ENCODE data around the gene MYL6B. TPM values are rescaled to one million over a fixed set of nuclear protein-coding genes. Genes with fewer than 3 reads are reported as not detected.

The MYL6B gene
- total RNA-seq, 1 donor from 2014 or later, result 75.0 TPM

DNA sequence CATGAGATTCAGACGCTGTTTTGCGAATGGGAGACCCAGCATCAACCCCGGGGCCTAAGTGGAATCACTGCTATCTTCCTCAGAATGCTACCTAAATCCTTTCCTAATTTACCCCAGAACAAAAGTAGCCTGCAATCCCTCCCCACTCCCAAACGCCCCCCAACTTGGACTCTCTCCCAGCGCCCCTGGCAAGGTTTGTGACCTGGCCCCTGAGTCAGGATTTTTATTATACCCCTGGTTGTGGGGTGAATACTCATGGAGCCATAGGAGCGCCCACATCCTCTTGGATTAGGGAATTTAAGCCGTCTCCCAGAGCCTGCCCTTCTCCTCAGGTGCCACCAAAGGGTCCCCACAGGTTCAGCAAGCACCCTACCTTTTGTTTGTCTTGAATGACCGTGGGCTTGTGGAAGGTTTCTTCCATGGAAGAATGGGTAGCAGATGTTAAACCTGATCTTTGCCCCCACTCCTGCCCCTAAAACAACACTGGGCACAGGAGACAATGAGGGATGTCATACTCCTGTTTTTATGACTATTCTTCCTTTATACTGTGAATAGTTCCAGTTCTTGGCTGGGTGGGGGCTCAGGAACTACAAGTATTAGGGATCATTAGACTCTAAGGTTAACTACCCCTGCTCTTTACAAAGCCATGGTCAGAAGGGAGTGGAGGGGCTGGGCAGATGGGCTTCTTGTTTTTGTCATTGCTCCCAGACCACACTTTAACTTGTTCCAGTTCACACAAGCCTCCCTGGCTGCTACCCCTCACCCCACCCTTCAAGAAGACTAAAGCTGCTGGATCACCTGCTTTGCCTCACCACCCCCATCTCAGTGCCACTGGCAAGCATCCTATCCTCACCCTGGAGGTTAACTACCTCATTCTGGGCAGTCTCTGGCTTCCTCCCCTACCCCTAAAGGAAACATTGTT, 630 bp downstream of the MYL6B start:
- no peak for DNase-seq (ENCODE audit: low read depth in 2 of 2)

DNA sequence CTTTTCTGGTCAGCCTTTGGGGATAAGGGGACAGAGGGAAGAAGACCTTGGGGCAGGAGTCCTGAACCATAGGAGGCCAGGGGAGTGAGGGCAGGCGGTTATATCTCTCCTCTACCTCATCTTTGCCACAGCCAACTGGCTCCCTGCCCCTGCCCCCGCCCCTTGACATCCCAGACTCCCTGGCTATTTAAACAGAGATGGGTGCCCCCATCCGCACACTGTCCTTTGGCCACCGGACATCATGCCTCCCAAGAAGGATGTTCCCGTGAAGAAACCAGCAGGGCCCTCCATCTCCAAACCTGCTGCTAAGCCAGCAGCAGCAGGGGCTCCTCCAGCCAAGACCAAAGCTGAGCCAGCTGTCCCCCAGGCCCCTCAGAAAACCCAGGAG, 1.3 kb downstream of the MYL6B start:
- DNase-seq (ENCODE audit: low read depth in 2 of 2), result no peak

DNA sequence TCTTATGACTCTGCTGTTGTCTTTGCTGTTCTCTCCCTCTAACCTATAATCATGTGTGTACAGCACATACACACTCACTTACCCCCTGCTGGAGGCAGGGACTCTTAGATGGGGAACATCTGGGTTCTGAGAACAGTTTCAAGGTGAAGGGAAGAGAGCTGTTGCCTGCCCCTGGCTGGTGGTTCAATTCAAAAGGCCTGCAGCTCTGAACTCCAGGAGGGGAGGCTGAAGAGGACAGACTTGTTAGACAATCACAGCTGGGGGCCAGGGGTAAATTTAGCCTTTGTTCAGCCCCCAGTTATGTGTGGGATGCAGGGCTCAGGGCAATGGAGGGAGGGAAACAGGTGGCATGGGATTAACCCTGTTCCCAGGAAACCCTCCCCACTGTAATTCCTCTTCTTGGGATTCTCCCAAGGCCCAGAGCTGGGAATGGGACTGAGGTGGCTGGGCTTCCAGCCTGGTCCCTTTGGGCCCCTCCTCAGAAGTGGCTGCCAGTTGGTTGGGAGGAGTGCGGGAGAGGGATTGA, 1.9 kb downstream of the MYL6B start:
- DNase-seq (ENCODE audit: low read depth in 2 of 2), result no peak

DNA sequence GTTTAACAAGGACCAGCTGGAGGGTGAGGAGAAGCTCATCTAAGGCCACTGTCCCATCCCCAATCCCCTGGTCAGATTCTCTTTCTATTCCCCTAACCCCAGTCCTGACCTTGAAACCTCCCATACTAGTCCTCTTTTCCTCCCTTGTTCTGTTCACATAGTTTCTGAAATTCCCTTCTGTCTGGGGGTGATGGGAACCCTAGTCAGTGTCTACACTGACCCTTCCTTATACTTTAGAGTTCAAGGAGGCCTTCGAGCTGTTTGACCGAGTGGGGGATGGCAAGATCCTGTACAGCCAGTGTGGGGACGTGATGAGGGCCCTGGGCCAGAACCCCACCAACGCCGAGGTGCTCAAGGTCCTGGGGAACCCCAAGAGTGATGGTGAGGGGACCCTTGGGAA, 2.4 kb downstream of the MYL6B start:
- DNase-seq (ENCODE audit: low read depth in 2 of 2), result no peak

DNA sequence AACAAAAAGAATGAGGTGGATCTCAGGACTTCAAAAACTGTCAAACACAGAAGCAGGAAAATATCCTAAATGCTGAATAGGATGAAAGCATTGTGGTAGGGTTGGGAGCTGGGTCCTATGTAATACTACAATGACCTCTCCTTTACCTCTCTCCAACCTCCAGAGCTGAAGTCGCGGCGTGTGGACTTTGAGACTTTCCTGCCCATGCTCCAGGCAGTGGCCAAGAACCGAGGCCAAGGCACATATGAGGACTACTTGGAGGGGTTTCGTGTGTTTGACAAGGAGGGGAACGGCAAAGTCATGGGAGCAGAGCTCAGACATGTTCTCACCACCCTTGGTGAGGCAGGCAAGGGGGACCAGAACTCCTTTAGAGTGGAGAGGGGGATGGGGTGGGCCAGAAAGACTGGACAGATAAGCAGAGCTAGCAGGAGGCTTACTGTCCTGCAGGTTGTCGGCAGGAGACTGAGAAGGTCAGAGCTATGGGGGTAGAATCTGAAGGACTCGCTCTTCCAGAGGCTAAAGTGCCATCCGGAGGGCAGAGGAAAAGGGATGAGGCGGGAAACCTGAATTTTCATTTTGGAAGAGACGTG, 3.0 kb downstream of the MYL6B start:
- DNase-seq (ENCODE audit: low read depth in 2 of 2), result no peak

DNA sequence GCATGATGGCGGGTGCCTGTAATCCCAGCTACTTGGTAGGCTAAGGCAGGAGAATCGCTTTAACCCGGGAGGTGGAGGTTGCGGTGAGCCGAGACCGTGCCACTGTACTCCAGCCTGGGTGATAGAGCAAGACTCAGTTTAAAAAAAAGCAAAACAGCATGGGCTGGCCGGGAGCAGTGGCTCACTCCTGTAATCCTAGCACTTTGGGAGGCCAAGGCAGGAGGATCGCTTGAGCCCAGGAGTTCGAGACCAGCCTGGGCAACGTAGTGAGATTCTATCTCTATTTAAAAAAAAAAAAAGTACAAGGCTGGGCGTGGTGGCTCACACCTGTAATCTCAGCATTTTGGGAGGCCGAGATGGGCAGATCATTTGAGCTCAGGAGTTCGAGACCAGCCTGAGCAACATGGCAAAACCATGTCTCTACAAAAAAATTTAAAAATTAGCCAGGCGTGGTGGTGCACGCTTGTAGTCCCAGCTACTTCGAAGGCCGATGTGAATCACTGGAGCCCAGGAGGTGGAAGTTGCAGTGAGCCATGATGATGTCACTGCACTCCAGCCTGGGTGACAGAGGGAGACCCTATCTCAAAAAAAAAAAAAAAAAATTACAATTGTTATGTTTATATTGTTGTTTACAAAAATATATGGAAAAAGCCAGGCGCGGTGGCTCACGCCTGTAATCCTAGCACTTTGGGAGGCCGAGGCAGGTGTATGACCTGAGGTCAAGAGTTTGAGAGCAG, 4.2 kb downstream of the MYL6B start:
- DNase-seq (ENCODE audit: low read depth in 2 of 2), result peak in 1 of 2 donors; percentile 32

DNA sequence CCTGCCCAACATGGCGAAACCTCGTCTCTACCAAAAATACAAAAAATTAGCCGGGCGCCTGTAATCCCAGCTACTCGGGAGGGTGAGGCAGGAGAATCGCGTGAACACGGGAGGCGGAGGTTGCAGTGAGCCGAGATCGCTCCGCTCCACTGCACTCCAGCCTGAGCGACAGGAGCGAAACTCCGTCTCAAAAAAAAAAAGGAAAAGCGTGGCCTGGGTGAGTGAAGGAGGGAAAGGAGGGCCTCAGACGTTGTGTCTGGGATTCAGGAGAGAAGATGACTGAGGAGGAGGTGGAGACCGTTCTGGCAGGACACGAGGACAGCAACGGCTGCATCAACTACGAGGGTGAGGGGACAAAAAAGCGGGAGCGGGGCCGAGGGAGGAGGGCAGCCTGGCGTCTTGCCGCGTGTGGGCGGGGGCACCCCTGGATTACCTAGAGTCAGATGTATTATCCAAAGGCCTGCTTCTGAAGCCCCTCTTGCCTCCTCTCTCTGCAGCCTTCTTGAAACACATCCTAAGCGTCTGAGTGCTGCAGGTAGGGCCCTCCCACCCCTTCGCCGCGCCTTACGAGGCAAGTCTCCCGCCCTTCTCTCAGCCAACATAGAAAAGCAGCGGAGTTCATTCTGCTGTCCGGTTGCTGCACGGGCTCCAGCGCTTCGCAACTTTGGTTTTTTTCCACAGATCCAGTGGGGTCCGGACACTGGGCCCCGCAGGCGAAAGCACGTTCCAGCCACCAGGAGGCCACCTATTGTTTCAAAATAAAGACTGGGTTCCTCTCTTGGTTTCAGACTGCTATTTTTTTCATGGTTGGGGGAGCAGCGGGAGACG, 5.0 kb downstream of the MYL6B start:
- peak; percentile 89 to 93 for DNase-seq (ENCODE audit: low read depth in 2 of 2)

DNA sequence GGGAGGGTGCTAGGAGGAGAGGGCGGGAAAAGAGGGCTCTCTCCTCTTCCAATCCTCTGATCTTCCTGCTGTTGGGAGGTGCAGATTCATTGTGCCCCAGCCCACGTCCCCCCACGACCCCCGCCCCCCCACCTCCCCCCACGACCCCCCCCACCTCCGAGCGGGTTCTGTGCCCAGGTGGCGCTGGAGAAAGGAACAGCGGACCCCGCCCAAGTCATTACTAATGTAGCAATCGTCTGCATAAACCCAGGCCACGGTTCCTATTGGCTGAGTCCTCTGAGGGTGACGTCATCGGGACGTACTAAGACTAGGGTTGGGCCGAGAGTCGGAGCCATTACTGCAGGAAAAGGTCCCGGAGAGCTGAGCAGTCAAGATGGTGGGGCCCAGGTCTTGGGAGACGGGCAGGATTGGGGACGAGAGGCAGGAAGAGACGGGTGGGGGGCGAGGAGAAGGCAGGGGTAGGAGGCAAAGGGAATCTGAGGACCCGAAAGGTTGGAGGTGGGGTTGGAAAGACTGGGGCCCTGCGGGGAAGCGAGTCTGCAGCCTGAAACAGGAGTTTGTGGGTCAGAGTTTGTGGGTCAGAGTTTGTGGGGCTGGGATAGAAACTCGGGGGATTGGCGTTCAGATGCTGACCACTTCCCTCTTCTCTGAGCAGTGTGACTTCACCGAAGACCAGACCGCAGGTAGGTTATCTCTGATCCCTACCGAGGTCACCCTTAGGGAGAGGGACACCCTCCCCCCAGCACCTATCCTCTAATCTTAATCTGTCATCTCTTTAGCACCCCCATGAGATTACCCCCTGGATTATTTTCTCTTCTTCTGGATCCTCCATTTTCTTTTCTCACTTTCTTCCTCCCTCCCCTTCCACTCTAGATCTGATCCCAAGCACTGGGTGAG, 5.9 kb downstream of the MYL6B start, which contains the start of gene MYL6:
Gene MYL6, plus strand, starts transcription at position 331 of the 897 bp plus-strand sequence. Its CDS starts 43 bp downstream, at position 374.
- peak; percentile 98 to 99 for DNase-seq (ENCODE audit: low read depth in 2 of 2)

DNA sequence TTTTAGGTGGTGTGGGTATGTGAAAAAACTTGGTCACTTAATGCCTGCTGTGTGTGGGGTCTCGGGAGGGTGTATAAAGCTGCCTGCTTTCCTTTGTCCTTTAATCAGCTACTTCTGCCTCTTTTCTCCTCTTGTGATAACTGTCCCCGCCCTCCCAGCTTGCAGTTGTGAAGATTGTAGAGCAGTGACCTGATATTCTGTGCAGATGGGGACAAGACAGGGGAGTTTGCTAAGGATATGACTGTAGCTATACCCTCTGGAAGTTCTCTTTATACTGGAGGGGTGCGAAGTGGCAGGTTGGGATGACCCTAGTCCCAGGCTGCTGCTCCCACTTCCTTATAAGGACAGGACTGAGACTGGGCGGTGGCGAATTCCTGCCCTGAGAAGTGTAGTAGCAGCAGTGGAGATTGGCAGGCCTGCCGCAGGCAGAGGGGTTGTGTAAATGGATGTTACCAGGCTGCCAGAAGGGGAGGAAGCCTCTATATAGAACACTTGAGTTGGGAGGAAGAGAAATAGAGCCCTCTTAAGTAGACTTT, 6.6 kb downstream of the MYL6B start:
- DNase-seq (ENCODE audit: low read depth in 2 of 2), result peak; percentile 30 to 78

DNA sequence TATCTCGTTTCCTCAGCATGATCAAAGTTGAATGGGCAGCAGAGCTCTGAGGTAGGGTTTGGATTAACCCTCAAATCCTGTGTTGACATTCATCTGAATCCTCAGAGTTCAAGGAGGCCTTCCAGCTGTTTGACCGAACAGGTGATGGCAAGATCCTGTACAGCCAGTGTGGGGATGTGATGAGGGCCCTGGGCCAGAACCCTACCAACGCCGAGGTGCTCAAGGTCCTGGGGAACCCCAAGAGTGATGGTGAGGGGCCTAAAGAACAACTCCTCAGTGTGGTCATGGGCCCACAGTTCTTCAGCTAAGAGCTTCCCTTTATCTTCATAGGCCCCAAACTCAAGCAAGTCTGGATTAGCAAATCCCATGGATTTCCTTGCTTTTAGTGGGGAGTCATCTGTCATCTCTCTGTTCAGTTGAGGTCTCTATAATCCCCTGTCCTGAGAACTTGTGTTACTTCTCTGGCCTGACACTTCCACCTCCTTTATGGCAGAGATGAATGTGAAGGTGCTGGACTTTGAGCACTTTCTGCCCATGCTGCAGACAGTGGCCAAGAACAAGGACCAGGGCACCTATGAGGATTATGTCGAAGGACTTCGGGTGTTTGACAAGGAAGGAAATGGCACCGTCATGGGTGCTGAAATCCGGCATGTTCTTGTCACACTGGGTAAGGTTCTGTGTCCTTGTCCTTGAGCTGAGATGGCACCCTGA, 7.2 kb downstream of the MYL6B start:
- no peak for DNase-seq (ENCODE audit: low read depth in 2 of 2)

DNA sequence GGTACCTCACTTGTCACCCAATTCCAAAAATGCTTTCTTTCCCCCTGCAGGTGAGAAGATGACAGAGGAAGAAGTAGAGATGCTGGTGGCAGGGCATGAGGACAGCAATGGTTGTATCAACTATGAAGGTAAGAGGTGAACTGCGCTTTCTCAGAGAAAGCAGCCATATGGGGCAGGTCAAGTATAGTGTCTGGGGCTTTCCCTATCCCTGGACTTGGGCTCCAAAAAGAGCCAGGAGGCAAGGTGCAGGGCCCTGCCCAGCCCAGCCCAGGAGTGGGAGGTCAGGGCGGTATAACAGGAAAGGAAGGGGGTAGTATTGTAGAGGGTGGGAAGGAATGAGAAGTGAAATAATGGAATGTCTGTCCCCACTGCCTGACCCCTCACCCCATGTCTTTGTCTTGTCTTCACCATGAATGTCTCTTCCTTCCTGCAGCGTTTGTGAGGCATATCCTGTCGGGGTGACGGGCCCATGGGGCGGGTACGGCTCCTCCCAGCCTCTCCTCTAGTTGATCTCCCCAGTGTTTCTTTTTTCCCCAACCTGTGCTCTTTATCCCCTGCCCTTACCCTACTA, 7.9 kb downstream of the MYL6B start:
- DNase-seq (ENCODE audit: low read depth in 2 of 2), result peak; percentile 73 to 93

DNA sequence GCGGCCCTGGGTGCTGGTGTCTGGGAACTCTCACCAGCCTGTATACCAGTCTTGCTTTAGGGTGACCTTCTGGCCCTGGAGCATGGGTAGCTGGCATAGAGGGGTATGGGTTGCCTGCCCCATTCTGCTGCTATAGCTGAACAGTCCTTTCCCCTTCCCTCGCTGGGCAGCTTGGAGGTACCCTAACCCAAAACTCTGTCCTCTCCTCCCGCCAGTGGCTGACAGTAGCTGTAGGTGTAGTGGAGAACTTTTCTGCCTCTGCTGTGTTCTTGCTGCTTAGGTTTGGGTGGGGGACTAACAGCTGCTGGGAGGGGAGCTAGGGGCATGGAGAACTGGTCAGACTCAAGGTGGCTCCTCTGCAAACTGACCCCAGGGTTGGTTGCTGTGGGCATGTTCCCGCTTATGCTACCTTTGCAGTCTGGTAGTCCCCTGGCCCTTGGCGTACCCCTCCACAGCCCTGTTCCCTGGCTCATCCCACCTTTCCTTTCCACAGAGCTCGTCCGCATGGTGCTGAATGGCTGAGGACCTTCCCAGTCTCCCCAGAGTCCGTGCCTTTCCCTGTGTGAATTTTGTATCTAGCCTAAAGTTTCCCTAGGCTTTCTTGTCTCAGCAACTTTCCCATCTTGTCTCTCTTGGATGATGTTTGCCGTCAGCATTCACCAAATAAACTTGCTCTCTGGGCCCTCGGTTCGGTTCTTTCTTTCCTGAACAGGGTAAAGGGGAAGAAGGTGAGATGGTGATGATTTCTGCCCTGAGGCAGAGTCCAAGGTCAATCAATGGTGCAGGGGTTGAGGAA, 8.7 kb downstream of the MYL6B start:
- no peak for DNase-seq (ENCODE audit: low read depth in 2 of 2)

DNA sequence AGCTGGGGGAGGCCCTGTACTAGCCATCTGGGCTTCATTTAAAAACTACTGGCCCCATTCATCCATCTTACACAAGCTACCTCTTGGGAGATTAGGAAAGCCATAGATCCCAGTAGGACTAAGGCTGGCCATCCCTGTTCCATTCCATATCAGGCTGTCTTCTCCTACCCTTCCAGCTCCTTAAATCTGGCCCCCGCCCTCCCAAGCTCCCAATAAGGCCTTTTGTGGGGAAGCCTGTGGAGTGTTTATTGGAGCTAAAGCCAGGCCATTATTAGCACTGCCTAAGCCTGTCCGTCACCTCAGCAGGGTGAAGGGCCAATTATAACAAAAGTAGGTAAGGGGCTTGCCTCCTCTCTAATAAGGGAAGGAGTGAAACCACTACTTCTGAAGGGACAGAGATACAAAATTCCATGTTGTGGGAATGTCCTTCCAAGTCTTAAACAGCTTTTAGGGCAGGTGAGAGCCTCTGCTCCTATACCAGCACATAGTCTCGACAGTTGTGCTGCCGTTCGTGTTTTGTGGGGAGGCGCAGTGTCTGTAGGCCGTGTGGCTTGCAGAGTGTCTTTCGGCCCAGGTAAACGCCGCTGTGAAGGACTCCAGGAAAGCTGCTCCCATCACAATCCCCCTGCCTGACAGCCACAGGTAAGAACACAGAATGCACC, 9.4 kb downstream of the MYL6B start:
- DNase-seq (ENCODE audit: low read depth in 2 of 2), result no peak

DNA sequence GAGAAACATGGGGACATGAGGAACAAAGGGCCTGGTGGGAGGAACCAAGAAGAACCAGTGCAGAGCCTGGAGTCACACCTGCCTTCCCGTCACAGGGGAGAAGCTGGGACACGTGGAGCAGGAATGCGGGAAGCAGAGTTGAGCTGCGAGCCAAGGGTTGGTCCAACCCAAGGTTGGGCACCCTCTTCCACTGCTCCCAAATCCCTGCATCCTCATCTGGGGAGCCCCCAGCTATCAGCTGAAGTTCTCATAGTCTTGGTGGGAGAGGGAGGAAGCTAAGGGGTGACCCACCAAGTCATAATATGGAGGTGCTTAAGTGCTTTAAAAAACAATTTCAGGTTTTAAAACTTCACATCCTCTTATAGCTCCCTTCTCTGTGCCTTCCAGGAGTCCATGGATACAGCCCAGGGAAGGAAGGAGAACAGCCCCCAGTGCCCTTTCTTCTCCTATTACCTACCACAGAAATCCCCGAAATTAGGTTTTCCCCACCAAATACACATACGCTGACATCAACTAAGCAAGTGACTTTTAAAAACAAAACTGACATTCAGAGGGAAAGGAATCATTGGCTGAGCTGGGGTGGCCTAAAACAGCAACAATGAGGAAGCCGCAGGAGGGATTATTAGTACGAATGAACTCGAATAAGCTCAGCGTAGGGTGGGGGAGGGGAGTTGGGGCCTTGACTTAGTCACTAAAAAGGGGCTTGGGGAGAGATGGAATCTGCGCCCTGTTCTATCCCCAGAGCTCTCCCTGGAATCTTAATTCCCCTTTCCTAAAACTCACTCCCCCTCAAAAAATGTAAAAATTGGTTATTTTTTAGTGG, 10.3 kb downstream of the MYL6B start:
- no peak for DNase-seq (ENCODE audit: low read depth in 2 of 2)

DNA sequence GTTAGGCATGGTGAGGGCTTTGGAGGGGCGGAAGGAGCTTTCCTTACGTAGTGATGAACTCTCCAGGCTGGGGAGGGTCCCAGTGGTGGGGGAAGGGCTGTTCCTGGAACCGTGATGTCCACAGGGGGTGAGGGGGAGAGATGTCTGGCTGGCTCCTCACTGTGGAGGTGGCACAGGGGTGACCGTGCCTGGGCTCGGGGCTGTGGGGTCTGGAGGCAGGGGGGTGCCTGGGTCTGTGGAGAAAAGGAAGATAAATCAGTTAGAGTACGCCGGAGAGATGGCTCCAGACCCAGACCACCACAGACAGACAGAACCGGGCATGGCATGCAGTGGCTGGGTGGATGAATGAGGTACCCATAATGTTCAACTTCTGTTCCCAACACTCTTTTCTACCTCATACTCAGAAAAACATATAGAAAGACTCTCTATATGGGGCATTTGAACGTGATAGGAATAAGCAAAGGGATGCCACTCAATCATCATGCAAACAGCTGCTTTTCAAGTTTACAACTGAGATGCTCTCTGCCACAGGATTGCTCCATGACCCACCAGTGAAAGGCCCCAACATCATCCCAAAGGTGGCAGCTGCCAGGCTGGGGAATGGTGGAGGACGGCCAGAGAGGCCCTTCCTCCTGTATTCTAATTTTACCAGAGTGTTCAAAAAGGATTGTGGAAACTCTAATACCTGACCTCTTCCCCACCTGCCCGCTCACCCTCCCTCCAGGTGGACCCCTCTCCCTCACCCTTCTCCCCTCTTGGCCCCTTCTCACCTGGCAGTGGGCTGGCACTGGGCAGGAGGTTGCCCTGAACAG, 11.4 kb downstream of the MYL6B start:
- DNase-seq (ENCODE audit: low read depth in 2 of 2), result no peak

DNA sequence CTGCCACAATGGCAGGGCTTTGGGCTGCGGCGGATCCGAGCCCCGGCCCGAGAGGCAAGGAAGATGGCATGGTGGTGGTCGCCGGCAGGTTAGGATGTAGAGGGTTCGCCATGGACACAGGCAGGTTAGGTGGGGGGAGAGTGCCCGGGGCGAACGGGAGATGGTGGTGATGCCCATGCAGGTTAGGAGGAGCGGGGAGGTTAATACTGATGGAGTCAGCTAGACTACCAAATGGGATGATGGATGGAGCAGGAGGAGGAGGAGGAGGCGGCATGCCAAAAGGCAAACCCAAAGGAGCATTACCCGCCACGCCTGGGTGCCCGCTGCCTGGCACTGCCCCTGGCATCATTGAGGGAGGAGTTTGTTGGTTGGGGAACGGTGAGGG, 11.9 kb downstream of the MYL6B start:
- DNase-seq (ENCODE audit: low read depth in 2 of 2), result no peak
